HG03064 (cell line): ENCODE measurements around the gene MEIS1.

Source experiments
- ATAC-seq: cut with Tn5 transposase; IDR thresholded peaks from one replicate; pipeline ENCODE4 v1.9.1; 2021; ENCODE audit warnings: low read depth; ENCODE audit not compliant: unreplicated experiment

The MEIS1 gene

DNA sequence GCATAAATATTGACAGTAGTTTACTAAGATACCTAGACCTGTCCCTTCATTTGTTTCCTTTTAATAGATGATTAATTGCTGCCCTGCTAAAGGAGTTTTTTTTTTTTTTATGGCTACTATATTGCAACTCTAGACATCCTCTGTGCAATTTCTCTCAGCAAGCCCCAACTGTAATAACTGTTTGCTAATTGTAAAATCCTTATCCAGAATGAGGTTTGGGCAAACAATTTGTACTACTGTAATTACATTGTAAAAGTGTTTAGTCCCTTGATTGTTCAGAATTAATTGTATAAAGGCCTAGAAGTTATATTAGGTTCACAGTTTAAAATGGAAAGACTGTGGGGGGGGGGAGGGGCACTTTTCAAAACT is 3.7 kb upstream of the MEIS1 start:
- ATAC-seq: no peak

DNA sequence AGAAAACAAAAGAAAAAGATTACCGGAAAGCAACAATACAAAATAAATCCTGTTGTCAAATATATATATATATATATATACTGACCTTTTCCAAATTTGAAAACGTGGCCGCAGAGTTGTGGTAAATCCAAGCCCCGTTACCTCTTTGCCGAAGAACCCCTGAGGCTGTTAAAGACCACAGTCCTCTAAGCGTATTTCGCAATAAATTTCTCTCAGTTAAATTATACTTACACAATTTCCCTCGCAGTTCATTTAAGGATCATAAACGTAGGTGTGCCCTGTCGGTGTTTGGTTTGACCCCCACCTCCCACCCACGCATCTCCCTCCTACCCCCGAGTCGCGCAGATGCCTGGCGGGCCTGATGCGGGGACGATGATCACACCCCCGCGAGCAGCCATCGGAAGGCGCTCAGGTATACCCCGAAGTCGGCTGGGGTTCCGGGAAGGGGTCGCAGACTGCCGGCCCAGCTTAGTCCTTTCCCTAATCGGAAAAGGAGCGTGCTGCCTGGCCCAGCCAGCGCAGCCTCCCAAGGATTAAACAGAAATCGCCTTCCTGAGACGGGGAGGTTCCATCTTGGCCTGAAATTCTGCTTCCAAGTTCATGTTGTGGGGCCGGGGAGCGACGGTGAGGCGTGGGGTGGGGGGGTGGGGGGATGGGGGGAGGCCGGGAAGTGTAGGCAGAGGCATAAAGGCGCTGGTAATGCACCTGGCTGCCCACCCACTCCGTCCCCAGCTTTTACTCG is 2.9 kb upstream of the MEIS1 start:
- no peak for ATAC-seq

- ATAC-seq: no peak
These were observed 1.9 kb upstream of the MEIS1 start for GRCh38 chr2:66432801-66433694.

DNA sequence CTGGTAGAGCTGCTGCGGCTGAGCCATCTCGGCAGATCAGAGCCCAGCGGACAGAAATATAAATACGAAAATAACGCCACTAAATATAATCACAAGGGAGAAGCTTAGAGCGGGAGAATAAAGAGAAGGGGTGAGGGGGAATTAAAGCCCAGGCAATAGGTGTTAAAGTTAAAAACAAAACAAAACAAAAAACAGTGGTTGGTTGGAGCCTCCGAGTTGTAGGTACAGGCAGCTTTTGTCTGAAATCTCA is 1.3 kb upstream of the MEIS1 start:
- no peak for ATAC-seq

GRCh38 chr2:66433945-66434678 is 813 bp upstream of the MEIS1 start:
- ATAC-seq: no peak

GRCh38 chr2:66435549-66435875 is 587 bp downstream of the MEIS1 start:
- ATAC-seq: no peak

DNA sequence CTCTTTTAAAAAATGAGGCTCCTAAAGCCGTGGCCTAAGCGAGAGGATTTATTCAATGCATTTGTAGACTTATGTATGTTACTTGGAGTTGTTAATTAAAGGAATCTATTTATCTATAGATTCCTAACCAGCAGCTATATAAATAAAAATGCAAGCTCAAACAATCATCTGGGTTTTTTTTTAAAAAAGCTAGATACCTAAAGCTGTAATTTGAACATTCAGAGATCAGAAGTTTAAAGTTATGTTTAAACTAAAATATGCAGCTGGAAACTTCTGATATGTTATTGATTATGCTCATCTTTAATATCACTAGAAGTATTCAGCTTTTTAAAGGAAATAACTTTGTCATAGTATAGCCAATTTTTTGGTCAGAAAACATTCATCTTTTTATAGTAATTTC is 1.0 kb downstream of the MEIS1 start:
- ATAC-seq: no peak

- no peak for ATAC-seq
These were observed 1.7 kb downstream of the MEIS1 start for GRCh38 chr2:66436581-66437001.

- no peak for ATAC-seq
These were observed 2.3 kb downstream of the MEIS1 start for GRCh38 chr2:66437109-66437690.

- ATAC-seq: no peak
These were observed 3.0 kb downstream of the MEIS1 start for GRCh38 chr2:66437691-66438497.

GRCh38 chr2:66438498-66438833 is 3.5 kb downstream of the MEIS1 start:
- ATAC-seq: no peak

DNA sequence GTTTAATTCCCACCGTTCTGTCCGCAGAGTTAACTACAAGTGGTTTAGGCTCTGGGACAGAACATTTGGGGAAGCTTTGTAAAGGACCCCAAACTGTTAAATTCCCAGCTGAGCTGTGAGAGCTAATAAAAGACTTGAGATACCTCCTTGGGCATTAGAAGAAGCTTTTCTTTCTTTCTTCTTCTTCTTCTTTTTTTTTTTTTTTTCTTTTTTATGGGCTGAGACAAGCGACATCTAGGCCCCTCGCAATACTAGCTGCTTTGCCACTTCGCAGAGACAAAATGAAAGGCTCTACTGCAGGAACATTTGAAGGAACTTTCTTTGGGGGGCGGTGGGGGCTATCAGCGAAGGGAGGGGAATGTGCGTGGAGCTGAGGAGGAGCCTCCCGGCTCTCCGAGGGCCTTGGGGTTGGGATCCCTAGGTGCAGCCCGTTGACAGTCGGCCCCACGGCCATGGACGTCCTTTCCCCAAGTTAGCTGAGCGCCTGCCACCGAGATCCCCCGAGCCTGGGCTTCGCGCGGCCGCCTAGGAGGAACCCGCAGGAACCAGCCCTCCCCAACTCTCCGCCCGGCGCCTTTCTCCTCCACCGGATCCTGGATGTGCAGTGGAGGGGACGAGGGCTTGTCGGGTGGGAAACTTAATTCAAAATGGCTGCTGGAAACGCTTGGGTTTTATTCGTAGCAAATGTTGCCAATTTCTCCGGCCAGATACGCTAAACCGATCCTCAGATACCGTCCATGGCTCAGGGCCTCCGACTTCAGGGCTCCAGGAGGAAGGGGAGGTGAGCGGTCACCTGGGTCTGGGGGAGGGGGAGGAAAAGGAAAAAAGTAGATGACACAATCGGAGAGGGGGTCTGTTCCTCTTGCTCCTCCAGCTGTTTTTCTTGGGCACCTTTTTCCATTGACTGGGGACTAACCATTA is 4.2 kb downstream of the MEIS1 start:
- ATAC-seq: no peak

DNA sequence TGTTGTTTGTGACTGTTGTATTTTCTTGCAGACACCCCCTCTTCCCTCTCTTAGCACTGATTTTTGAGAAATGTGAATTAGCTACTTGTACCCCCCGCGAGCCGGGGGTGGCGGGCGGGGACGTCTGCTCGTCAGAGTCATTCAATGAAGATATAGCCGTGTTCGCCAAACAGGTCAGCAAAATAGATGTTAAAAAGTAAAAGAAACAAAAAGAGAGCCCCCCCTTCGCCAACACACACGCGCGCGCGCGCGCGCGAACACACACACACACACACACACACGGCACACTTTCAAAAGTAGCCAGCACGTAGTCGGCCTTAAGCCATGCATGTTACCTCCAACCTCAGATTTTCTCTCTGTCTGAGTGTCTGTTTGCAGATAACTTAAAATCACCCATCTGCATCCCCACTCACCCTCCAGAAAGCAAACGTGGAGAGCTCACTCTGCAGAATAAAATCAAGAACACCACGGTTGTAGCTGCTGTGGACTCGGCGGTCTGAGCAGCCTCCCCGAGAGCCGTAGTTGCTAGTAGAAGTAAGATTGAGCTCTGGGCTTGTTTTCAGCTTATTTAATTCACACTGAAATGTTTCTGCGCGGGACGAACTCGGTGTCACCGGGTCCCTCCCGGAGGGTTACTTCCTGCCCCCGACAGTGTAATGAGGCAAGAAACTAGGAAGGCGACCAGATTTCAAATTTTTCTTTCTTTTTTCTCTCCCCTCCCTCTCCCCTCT is 5.1 kb downstream of the MEIS1 start:
- ATAC-seq: no peak

GRCh38 chr2:66440708-66441497 is 6.0 kb downstream of the MEIS1 start:
- ATAC-seq: no peak

DNA sequence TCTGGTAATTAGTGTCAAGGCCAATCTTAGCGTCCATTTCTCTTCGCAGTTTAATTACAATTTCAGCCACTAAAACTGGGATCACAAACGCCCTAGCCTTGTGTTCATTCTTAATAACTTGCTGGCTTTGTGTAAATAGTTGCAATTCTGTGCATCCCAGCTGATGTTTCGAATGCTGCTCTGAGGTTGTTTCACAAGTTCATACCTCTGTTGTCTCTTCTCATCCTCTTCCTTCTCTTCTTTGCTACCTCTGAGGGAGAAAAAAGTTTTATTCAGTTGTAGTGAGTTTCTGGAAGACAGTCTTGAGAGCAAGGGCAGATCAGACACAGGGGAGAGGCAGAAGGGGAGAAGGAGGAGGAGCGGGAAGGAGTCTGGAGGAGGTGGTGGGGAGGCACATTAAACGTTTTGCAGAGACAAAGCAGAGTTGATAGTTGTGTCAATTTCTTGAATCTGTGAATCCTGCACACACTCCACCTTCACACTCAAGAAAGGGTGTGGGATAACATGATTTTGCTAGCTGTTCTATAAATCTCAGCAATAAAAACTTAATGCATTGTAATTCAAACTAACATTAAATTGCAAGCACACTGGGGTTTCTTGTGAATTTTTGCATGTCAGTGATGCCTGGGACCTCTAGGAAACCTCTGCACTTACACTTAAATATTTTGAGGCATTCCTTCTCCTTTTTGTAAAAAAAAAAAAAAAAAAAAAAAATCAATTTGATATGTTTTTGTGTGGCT is 6.8 kb downstream of the MEIS1 start:
- ATAC-seq: no peak

DNA sequence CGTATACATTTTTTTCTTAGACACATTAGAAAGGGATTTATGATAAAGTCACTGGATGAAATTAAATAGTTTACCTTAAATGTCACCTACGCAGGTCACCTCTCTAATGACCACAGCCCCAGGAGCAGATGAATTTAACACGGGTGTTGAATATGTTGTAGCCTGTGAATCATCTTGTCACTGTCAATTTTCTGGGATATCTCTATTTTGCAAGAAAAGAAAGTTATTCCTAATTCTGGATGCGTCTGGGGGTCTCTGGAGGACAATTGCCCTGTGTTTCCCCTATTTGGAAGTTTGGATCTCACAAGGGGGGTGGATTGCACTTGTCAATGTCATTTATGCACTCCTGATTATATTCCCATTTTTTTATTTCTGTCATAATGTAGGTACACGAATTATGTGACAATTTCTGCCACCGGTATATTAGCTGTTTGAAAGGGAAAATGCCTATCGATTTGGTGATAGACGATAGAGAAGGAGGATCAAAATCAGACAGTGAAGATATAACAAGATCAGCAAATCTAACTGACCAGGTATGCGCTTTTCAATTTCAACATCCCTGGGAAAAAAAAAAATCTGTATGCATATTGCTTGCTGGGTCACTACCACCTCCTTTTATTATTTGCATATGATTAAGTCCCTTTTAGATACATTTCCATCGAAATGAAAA is 7.7 kb downstream of the MEIS1 start:
- no peak for ATAC-seq
